AG08396 (cell line): ENCODE data around the gene VENTX.
"Not testable (repeated sequence)": the region's sequence is repeated elsewhere in the genome, so short reads cannot be mapped to it uniquely, and the experiment has no call there.

Experiments
- DNase-seq: peaks from one replicate; pipeline ENCODE4 v3.0.0; 2012; ENCODE audit warnings: low spot score, mixed read lengths

The VENTX gene

GRCh38 chr10:133254421-133255120 lies 16.9 kb downstream of the VENTX start:
- no peak for DNase-seq

- DNase-seq, result no peak
Measured at GRCh38 chr10:133255323-133255722, 17.7 kb downstream of the VENTX start.

DNA sequence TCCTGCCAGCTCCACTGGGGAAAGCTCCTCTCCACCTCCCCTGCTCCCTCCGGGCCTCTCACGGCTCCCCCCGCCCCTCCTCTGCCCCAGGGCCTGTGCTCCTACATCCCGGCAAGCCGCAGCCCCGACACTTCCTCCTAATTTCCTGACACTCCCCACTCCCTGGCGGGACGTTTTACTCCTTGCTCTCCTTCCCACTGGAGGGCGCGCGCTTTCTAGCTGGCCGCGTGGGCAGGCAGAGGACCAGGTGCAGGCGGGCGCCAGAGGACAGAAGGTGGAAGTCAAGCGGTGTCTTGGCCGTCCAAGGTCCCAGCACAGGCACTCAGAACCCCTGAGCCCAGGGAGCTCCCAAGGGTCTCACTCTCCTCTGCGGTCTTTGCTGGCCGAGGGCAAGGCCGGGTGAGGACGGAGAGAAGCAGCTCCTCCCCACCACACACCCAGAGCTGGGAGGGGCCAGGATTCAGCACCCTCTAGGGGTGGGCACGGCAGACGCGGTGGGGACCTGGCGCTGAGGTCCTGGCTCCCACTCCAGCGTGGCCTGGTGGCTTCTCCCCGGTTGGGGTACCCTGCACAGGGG lies 19.9 kb downstream of the VENTX start:
- no peak for DNase-seq

DNA sequence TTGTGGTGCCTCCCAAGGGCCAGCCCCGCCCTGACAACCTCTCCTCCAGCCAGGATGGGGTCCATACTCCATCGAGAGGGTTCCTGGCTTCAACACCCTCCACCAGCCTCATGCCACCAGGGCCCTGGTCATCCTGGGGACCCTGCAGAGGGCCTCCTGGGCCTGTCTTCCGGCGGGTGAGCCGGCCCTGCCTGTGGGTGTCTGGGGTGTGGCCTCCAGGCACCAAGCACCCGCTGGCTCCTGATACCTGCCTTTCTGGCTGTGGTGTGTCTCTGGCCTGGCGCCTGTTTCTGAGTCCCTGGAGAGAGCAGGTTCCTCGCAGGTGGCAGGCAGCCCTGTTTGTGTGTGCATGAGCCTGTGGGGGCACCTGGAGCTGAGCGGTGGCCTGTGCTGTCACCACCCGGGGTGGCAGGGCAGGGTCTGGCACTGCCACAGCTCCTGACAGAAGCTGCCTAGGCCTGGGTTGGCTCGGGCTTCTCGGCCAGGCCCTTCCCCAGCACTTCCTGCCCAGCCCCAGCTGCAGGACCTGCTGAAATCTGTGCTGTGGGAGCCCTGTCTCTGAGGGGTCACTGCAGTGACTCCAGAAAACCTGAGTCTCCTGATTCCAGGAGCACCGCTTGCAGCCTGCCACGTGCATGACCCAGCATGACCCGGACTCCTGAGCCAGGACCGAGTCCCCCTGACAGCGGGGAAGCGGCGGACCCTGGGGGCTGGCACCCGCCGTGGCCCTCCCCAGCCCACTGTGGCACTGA lies 20.6 kb downstream of the VENTX start:
- no peak for DNase-seq

DNA sequence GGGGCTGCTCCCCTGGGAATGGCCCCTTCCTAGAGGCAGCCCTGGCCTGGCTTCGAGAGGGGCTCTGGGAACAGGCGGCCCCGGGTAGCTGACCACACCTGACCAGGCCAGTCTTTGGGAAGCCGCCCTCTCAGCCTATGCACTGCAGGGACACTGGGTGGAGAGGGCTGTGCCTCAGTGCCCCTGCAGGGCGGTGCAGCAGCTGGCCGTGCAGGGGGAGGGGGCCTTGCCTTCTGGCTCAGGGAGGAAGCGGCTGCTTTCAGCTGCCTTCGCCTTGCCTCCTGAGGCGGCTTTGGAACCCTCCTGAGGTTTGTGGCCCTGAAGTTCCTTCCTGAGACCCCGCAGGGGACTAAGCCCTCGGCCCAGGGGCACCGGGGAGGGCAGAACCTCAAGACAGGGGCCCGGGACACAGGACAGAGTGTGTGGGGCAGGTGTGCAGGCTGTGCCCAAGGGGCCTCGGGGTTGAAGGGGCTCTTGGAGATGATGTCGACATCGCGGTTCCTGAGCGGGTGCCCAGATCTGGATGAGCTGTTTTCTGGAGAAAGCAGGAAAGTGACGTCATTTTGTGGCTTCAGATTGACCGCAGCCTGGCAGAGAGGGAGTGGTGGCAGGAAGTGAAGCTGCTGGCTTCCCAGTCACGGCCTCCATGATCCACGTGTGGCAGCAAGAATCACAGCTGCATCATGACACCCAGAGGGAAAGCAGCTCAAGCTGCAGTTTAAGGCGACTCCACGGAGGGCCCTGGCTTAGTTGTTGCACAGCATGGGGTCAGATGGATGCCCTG lies 21.4 kb downstream of the VENTX start:
- DNase-seq, result peak; percentile 97

GRCh38 chr10:133259602-133259989 lies 21.9 kb downstream of the VENTX start:
- DNase-seq, result no peak

DNA sequence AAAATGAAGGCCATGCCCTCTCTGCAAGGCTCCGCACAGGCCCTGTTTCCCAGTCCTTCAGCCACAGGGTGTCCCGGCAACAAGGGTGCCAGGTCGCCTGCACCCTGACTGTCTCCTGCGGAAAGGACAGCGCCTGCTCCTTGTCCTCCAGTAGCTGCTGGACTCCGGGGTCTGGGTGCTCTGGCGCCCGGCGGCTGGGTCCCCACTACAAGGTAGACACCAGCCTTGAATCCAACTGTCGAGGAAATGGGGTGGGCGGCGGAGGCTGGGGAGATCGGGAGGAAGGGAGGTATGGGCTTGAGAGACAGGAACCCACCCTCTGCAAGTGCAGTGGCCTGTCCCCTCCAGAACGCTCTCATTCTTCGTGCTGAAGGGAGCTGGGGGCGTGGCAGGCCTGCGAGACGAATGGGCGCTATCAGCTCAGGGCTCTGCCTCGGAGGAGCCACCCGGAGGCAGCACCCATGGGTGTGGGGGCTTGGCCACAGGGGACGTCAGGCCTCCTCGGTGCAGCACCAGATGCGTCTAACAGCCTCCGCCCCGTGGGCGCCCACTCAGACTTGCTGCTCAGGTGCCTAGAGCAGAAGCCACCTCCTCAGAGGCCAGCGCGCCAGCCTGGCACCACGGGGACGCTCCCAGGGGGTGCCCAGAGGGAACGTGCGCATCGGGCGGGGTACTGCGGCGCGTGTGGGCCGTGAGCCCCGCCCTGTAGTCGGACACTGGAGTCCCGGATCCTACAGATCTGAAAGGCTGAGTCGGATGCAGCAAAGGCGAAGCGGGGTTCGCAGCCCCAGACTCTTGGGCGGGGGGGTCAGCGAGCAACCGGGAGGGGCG lies 23.5 kb downstream of the VENTX start:
- peak; percentile 72 for DNase-seq

GRCh38 chr10:133261726-133262325 lies 24.2 kb downstream of the VENTX start:
- DNase-seq, result peak; percentile 94

DNA sequence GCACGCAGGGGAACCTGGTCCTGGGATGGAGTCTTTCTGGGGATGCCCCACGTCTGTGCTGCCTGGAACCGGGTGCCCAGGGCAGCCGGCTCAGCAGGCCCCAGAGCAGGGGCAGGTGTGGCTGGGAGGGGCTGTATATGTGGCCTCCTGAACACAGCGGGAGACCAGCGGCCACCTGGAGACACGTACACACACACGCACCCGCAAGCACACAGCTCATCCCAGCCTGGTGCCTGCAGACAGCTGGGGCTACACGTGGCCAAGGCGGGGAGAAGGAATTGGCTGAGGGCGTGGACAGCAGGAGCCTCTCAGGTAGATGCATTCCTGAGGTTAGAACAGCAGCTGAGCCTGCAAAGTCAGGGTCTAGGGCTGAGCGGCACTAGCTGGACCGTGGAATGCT lies 25.0 kb downstream of the VENTX start:
- DNase-seq, result no peak

- DNase-seq, result no peak
Measured at GRCh38 chr10:133263674-133264073, 26.0 kb downstream of the VENTX start.

GRCh38 chr10:133264461-133264860 lies 26.8 kb downstream of the VENTX start:
- DNase-seq, result no peak

DNA sequence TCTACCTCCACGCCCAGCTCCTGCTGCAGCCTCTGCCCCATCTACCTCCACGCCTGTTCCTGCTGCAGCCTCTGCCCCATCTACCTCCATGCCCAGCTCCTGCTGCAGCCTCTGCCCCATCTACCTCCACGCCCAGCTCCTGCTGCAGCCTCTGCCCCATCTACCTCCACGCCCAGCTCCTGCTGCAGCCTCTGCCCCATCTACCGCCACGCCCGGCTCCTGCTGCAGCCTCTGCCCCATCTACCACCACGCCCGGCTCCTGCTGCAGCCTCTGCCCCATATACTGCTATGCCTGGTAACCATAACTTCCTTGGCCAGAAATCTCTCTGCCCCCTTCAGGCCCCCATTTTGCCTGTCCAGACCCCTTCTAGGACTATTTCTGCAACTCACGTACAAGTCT lies 27.4 kb downstream of the VENTX start:
- not testable (repeated sequence) for DNase-seq

- DNase-seq, result no peak
Measured at GRCh38 chr10:133266056-133266795, 28.6 kb downstream of the VENTX start.

GRCh38 chr10:133267293-133267692 lies 29.6 kb downstream of the VENTX start:
- DNase-seq, result no peak

DNA sequence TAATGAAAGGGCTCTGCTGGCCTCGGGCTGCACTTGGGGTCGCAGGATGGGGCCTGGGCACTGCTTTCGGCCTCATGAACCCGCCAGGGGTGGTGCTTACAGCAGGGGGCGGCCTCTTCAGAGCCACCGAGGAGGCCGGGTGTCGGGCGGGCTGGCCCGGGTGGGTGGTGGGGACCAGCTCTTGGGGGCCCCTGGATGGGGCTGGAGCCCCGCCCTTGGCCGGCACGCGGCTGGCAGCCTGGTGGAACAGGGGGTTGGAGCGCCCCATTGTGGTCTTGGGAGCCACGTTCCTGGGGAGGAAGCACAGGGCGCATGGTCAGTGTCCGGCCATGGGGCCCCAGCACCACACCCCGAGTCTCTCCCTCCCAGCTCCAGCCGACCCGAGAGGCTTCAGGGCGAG lies 30.2 kb downstream of the VENTX start:
- DNase-seq, result no peak

DNA sequence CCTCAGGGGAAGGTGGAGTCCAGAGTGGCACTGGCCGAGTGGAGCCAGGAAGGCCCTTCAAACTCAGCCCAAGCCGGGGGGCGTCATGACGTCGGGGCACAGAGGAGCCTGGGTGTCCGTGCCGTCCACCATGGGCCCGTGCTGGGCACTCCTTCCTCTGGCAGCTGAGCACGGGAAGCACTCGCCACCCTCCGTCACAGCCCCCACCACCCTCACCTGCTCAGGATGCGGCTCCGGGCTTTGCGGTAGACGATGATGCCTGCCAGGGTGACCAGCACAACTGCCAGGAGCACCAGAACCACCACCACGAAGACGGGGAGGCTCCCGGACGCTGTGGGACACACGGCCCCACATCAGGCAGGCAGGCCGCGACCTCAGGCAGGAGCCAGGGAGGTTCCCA lies 30.9 kb downstream of the VENTX start:
- no peak for DNase-seq

DNA sequence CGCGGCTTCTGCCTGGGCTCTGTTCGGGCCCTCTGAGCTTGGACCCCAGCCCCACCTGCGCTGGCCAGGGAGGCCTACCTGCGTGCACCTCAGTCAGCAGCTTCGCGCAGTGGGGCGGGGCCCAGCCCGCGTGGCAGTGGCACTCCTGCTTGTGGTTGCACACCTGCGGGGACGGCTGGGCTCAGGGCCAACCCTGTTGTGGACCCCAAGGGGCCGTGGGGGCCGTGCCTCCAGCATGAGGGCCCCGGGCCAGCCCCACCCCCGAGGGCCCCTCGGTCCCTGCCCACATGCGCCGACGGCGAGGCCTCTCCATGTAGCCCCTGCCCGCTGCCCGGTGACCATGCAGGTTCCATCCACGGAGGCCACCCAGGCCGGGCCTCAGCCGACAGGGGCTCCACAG lies 31.7 kb downstream of the VENTX start:
- DNase-seq, result no peak

DNA sequence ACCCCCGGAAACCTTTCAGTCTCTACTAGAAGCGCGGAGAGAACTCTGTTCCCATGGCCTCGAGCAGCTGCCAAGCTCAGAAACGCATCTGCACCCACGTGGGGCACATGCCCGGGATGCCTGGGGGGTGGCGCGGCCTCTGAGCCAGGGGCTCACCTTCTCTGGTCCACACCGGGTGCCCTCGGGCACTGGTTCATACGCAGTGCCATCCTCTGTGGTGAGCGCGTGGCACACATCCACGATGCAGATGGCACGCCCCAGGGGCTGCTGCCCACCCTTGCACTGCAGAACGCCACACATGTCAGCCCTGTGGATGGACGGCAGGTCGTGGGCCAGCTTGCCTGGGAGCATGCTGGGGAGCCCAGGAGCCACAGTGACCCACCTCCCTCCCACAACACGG lies 32.5 kb downstream of the VENTX start:
- no peak for DNase-seq

GRCh38 chr10:133270773-133271297 lies 33.2 kb downstream of the VENTX start:
- no peak for DNase-seq
